SK-MEL-5 (cell line): ENCODE data around the gene IMMP2L. TPM values are rescaled to one million over a fixed set of nuclear protein-coding genes. Genes with fewer than 3 reads are reported as not detected.

Experiments
- DNase-seq: peaks from one replicate; pipeline ENCODE4 v3.0.0-alpha.2; 2016; ENCODE audit warnings: low read depth, low spot score
- in situ Hi-C: cut with HindIII; loops from 2 replicates; pipeline ENCODE4 v1.10.0; 2016; ENCODE audit warnings: low sequenced_read_pairs, high pct_unique_total_duplicates, low pct_unique_long_range_greater_than_20kb
- total RNA-seq: library from RNA; depleted of rRNA; stranded (reverse); fragments of >200 nt; shearing (Covaris generic); gene quantifications from 2 replicates; pipeline ENCODE4 v1.2.3, GENCODE V29; 2014

IMMP2L gene
- total RNA-seq, 1 experiment from 2014 or later, result 58.2 TPM

- in situ Hi-C loops, result no loop called here
- no peak for DNase-seq
Observed at GRCh38 chr7:111101856-111102646, 460.2 kb downstream of the IMMP2L start.

GRCh38 chr7:111098926-111099250 lies 463.4 kb downstream of the IMMP2L start:
- no peak for DNase-seq
- in situ Hi-C loops, result no loop called here

GRCh38 chr7:111098011-111098925 lies 464.0 kb downstream of the IMMP2L start:
- in situ Hi-C loops, result no loop called here
- peak; percentile 78 for DNase-seq

- in situ Hi-C loops, result no loop called here
- peak; percentile 59 for DNase-seq
Observed at GRCh38 chr7:111096997-111097396, 465.3 kb downstream of the IMMP2L start.

GRCh38 chr7:111094419-111094818 lies 467.9 kb downstream of the IMMP2L start:
- DNase-seq, result no peak
- in situ Hi-C loops, result no loop called here

GRCh38 chr7:111093496-111093895 lies 468.8 kb downstream of the IMMP2L start:
- in situ Hi-C loops, result no loop called here
- DNase-seq, result no peak

GRCh38 chr7:111092406-111093236 lies 469.7 kb downstream of the IMMP2L start:
- in situ Hi-C loops, result no loop called here

GRCh38 chr7:111091593-111092358 lies 470.5 kb downstream of the IMMP2L start:
- in situ Hi-C loops, result no loop called here
- no peak for DNase-seq

More at GRCh38 chr7:111092406-111093236, 469.7 kb downstream of the IMMP2L start:
- DNase-seq, result no peak

- DNase-seq, result no peak
- in situ Hi-C loops, result no loop called here
Observed at GRCh38 chr7:111090846-111091245, 471.4 kb downstream of the IMMP2L start, which contains the start of gene LRRN3. Gene LRRN3, plus strand, starts transcription at chr7:111091127. Its CDS starts 31,646 bp downstream, at chr7:111122773.

- in situ Hi-C loops, result no loop called here
- peak; percentile 75 for DNase-seq
Observed at GRCh38 chr7:111089822-111090426, 472.4 kb downstream of the IMMP2L start.

GRCh38 chr7:111088328-111088727 lies 474.0 kb downstream of the IMMP2L start:
- in situ Hi-C loops, result no loop called here

GRCh38 chr7:111086532-111086931 lies 475.8 kb downstream of the IMMP2L start:
- DNase-seq, result no peak
- in situ Hi-C loops, result no loop called here

More at GRCh38 chr7:111088328-111088727, 474.0 kb downstream of the IMMP2L start:
- DNase-seq, result no peak

- in situ Hi-C loops, result no loop called here
- DNase-seq, result no peak
Observed at GRCh38 chr7:111085356-111085755, 476.9 kb downstream of the IMMP2L start.

- DNase-seq, result no peak
- in situ Hi-C loops, result no loop called here
Observed at GRCh38 chr7:111083413-111083812, 478.9 kb downstream of the IMMP2L start.

- peak; percentile 32 for DNase-seq
- in situ Hi-C loops, result no loop called here
Observed at GRCh38 chr7:111082351-111082750, 479.9 kb downstream of the IMMP2L start.

- no peak for DNase-seq
- in situ Hi-C loops, result no loop called here
Observed at GRCh38 chr7:111081546-111082267, 480.6 kb downstream of the IMMP2L start.
